GM13977 (cell line): ENCODE data around the gene PAM.

Experiments used
- DNase-seq: peaks from one replicate; pipeline ENCODE4 v3.0.0; 2012; ENCODE audit warnings: low spot score
- CTCF ChIP-seq: IDR thresholded peaks from 2 replicates; pipeline ENCODE4 v1.5.1; 2012; ENCODE audit warnings: mild to moderate bottlenecking, control low read depth; ENCODE audit not compliant: insufficient read depth; ENCODE audit errors: extremely low read depth, missing control alignments
- in situ Hi-C: fragments of 300-500 bp; cut with MboI; formaldehyde crosslinking; loops from one replicate; pipeline ENCODE4 v1.12.0; 2022; ENCODE audit warnings: low sequenced_read_pairs, low pct_unique_long_range_greater_than_20kb, mixed read lengths, inconsistent platforms; ENCODE audit not compliant: unreplicated experiment

Gene PAM

GRCh38 chr5:102787134-102787533 lies 32.0 kb downstream of the PAM start:
- TF ChIP-seq CTCF, result no peak
- DNase-seq, result no peak
- in situ Hi-C loops, result no loop called here

DNA sequence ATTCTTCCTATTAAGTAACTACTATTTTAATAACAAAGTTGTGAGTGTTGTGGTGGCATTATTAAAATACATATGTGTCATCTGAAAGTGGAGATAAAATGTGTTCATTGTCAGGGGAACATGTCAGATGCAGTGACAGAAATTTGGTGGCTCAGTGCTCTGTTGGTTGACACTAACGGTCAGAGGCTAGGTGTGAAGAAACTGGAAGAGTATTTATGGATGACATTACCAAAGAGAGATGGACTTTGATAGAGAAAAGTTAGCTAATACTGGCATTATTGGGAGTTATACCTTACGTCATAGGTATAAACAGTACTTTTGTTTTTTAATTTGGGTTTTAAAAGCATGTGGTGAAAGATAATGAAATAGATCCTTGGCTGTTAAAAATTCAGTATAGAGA lies 33.7 kb downstream of the PAM start:
- in situ Hi-C loops, result no loop called here
- no peak for TF ChIP-seq CTCF

DNA sequence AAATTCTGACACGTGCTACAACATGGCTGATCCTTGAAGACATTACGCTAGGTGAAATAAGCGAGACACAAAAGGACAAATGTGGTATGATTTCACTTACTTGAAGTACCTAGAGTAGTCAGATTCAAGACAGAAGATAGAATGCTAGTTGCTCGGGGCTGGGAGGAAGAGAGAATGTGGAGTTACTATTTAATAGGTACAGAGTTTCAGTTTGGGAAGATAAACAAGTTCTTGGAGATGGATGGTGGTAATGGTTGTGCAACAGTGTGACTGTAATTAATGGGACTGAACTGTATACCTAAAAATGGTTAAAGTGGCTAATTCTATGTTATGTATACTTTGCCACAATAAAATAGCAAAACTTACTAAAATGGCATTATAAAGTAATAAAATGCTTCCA lies 34.4 kb downstream of the PAM start:
- no peak for TF ChIP-seq CTCF
- no peak for DNase-seq
- in situ Hi-C loops, result no loop called here

More for the DNA sequence above, 33.7 kb downstream of the PAM start:
- DNase-seq, result no peak

DNA sequence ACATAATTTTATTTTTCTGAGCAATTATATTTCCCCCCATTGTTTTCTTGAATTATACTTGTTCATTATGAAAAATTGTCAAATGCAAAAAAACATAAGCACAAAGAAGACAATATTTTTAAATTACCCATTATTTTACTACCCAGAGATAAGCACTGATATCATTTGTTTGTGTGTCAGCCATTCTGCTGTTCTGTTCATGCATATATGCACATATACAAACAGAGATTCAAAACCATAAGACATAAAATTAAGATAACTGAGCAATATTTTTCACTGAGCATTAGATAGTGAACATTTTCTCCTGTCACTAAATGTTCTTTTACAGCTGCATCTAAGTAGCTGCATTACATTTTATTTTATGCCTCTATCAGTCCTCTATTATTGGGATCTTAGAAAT lies 35.6 kb downstream of the PAM start:
- TF ChIP-seq CTCF, result no peak
- in situ Hi-C loops, result no loop called here
- no peak for DNase-seq

DNA sequence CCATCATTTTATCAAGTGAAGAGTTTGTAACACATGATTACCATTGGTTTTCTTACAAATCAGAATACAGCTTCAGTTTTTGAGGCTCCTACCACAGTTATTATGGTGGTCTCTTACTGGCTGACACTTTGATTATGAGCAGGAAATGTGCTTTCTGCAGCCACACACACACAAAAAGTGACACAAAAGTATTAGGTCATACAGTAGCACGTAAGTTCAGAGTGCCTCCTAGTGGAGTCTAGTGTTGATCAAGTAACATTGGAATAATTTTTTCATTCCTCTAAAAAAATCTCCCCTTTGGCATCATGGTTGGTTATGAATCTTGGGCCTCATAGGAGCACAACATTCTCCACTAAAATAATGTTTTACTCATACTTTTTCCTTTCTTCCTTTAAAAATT lies 37.6 kb downstream of the PAM start:
- in situ Hi-C loops, result no loop called here
- TF ChIP-seq CTCF, result no peak
- DNase-seq, result no peak

DNA sequence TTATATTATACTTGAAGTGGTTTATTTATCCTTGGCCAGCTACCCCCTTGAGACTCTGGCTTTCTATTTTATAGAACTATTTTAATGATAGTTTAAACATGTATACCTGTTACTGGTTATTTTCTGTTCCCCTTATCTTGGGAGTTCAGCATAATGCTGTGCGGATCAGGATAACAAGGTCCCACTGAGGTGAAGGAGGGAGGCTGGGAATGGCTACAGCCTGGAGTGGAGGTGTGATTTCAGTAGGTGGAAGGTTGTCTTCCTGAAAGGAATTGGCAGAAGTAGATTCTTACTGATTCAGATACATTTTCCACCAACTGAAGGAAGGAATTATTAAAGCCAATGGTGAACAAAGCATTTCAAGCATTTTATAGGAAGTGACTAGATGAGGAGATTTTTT lies 38.9 kb downstream of the PAM start:
- no peak for DNase-seq
- in situ Hi-C loops, result no loop called here
- no peak for TF ChIP-seq CTCF
